Muscle of leg (tissue), 11 donors: ENCODE measurements around the gene PRRG4. TPM values are rescaled to one million over a fixed set of nuclear protein-coding genes. Genes with fewer than 3 reads are reported as not detected.
A peak's percentile ranks its signal among the peaks of the same experiment; 100 is the strongest.
"Not testable (repeated sequence)": the region's sequence is repeated elsewhere in the genome, so short reads cannot be mapped to it uniquely, and the experiment has no call there.

ENCODE experiments used
- DNase-seq: peaks from one replicate; pipeline ENCODE4 v3.0.0; 2013
- H3K27ac ChIP-seq: one replicate; pipeline ENCODE4 v1.5.1; 2013; ENCODE audit warnings: mild to moderate bottlenecking, low read length, control low read depth
- H3K27me3 ChIP-seq: one replicate; pipeline ENCODE4 v1.6.1; 2013; ENCODE audit warnings: low read length; ENCODE audit not compliant: control insufficient read depth, insufficient read depth
- H3K36me3 ChIP-seq: one replicate; pipeline ENCODE4 v1.6.1; 2013; ENCODE audit warnings: low read length; ENCODE audit not compliant: control insufficient read depth, insufficient read depth
- H3K4me1 ChIP-seq: one replicate; pipeline ENCODE4 v1.6.1; 2013; ENCODE audit warnings: low read length; ENCODE audit not compliant: control insufficient read depth, insufficient read depth
- H3K4me3 ChIP-seq: one replicate; pipeline ENCODE4 v1.5.1; 2013; ENCODE audit warnings: low read length, control low read depth
- H3K9me3 ChIP-seq: replicated peaks from 2 replicates; pipeline ENCODE4 v1.6.1; 2013; ENCODE audit warnings: low read depth, low read length; ENCODE audit not compliant: control insufficient read depth
- WGBS: methylation state at CpG from one replicate; pipeline ENCODE4 v1.1.5; 2013; ENCODE audit warnings: missing lambda C conversion rate; ENCODE audit not compliant: insufficient coverage; 5-methylcytosine and 5-hydroxymethylcytosine counted together
- polyA plus RNA-seq, 8 donors: library from polyadenylated mRNA; unstranded; fragments of 120-200 nt; gene quantifications; one replicate each; pipeline versions ENCODE4 v1.2.1 to v1.2.3, GENCODE V29; 2013; ENCODE audit warnings: inconsistent platforms in 1 of 8, low replicate concordance in 1 of 8; ENCODE audit not compliant: insufficient read length in 8 of 8, insufficient read depth in 1 of 8
- total RNA-seq: library from RNA; stranded (reverse); fragments of 120-200 nt; gene quantifications from one replicate; pipeline ENCODE4 v1.2.4, GENCODE V29; 2013

PRRG4 gene
- total and polyA plus RNA-seq, 9 donors = 0.08 to 3.0 (median 0.20) TPM

DNA sequence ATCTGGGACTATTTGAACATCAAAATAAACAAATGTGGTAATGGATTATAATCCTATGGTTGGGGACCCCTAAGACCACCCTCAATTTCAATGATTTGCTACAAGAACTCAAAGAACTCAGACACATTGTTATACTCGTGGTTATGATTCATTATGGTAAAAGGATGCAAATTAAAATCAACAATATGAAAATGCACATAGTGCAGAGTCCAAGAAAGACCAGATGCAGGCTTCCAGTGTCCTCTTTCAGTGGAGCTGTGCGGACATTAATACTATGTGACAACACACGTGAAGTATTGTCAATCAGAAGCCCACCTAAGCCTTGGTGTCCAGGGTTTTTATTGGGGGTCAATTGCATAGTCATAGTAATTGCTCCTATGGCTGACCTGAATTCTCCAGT lies 53.7 kb downstream of the PRRG4 start:
- H3K27ac ChIP-seq = no peak overlapping the region
- no peaks in the 10 kb centered on the region for H3K4me1 ChIP-seq
- DNase-seq = no peak
- H3K36me3 ChIP-seq = no peaks in the 10 kb centered on the region
- H3K9me3 ChIP-seq = no peaks in the 10 kb centered on the region
- no peak overlapping the region for H3K4me3 ChIP-seq
- 50% methylated on average over 2 of the region's 3 CpGs for WGBS
- no peaks in the 10 kb centered on the region for H3K27me3 ChIP-seq

DNA sequence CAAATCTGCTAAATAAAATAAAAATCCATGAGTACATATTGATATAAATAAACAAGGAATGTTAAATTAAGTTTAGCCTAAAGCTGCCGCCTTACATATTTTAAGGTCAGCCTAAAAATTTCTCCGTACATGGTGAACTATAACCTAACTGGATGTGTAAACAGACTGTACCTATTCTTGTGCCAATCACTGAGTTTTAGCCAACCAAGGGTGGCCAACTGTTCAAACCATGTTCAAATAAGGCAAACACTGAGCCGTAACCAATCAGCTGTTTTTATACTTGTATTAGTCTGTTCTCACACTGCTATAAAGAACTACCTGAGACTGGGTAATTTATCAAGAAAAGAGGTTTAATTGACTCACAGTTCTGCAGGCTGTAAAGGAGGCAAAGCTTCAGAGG lies 54.3 kb downstream of the PRRG4 start:
- WGBS = 90% methylated on average over 2 of the region's 3 CpGs
- H3K36me3 ChIP-seq = no peaks in the 10 kb centered on the region
- no peaks in the 10 kb centered on the region for H3K27me3 ChIP-seq
- no peak overlapping the region for H3K27ac ChIP-seq
- no peak for DNase-seq
- no peaks in the 10 kb centered on the region for H3K9me3 ChIP-seq
- H3K4me3 ChIP-seq = no peak overlapping the region
- H3K4me1 ChIP-seq = no peaks in the 10 kb centered on the region

DNA sequence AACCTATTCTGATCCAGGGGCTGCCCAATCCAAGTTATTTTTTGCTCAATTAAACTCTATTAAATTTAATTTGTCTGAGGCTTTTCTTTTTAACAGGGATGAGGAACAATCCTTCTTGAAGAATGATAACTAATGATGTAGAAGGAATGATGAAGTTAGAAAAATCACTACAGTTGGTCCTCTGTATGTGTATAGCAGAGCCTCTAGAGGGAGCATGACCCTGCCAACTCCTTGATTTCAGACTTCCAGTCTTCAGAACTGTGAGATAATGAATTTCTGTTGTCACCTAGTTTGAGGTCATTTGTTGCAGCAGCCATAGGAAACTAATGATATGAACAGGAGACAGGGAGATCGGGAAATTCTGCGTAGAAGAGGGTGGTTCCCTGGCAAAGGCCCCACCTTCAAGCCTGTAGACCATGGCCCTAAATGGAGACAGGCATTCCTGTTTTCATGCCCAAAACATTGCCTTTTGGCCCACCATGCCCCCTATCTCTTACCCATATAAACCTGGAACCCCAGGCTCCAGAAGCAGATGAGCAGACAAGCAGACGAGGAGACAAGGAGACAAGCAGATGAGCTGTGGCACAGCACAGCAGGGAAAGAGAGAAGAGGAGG lies 55.1 kb downstream of the PRRG4 start:
- Histone ChIP-seq H3K4me1 (no peaks in the 10 kb centered on the region), H3K27ac (no peak overlapping the region), H3K4me3 (no peak overlapping the region), H3K9me3 (no peaks in the 10 kb centered on the region), H3K36me3 (no peaks in the 10 kb centered on the region), H3K27me3 (no peaks in the 10 kb centered on the region)
- DNase-seq = peak; percentile 6
- WGBS = 91% methylated on average over 3 of the region's 3 CpGs

DNA sequence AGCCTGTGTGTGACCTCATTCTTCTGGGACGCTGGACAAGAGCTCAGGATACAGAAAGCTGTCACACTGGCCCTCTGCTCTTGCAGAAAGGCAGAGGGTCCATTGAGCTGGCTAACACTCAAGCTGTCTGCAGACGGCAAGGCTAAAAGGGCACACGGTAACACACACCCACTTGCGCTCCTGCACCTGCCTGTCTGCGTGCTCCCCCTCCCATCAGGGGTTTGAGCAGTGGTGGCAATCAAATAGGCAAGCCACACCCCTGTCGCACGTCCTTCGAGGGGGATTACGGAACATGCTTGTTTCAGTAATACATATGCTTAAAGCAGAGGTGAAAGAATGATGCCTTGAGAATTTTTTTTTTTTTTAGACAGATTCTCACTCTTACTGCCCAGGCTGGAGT lies 55.8 kb downstream of the PRRG4 start:
- no peak overlapping the region for H3K27ac ChIP-seq
- no peaks in the 10 kb centered on the region for H3K36me3 ChIP-seq
- H3K4me1 ChIP-seq = no peaks in the 10 kb centered on the region
- no peak for DNase-seq
- WGBS = 83% methylated on average over 3 of the region's 9 CpGs
- no peaks in the 10 kb centered on the region for H3K9me3 ChIP-seq
- no peak overlapping the region for H3K4me3 ChIP-seq
- no peaks in the 10 kb centered on the region for H3K27me3 ChIP-seq

DNA sequence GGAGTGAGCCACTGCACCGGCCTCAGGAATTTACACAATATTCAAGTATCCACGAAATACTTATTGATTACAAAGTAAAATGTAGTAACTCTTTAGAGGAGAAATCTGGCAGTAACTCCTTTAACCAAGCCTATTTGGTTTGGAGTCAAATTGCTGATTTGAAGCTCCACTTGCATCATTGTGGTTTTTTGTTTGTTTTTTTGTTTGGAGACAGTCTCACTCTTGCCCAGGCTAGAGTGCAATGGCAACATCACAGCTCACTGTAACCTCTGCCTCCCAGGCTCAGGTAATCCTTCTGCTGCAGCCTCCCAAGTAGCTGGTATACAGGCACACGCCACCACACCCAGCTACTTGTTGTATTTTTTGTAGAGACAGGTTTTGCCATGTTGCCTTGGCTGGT lies 56.5 kb downstream of the PRRG4 start:
- WGBS = no CpG with 5 or more reads among the region's 3 CpGs
- no peaks in the 10 kb centered on the region for H3K9me3 ChIP-seq
- DNase-seq = no peak
- no peak overlapping the region for H3K4me3 ChIP-seq
- H3K27ac ChIP-seq = no peak overlapping the region
- no peaks in the 10 kb centered on the region for H3K36me3 ChIP-seq
- peaks cover under 1% of the 10 kb centered on the region for H3K4me1 ChIP-seq
- no peaks in the 10 kb centered on the region for H3K27me3 ChIP-seq

DNA sequence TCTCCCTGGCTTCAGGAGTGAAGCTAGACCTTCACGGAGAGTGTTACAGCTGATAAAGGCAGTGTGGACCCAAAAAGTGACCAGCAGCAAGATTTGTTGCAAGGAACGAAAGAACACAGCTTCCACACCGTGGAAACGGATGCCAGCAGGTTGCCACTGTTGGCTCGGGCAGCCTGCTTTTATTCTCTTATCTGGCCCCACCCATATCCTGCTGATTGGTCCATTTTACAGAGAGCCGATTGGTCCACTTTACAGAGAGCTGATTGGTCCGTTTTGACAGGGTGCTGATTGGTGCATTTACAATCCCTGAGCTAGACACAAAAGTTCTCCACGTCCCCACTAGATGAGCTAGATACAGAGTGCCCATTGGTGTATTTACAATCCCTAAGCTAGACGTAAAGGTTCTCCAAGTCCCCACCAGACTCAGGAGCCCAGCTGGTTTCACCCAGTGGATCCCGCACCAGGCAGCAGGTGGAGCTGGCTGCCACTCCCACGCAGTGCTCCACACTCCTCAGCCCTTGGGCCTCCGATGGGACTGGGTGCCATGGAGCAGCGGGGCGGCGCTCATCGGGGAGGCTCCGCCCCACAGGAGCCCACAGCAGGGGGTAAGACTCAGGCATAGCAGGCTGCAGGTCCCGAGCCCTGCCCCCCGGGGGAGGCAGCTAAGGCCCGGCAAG lies 58.1 kb downstream of the PRRG4 start:
- not testable (repeated sequence) for H3K27me3 ChIP-seq, H3K36me3 ChIP-seq, H3K4me1 ChIP-seq, H3K4me3 ChIP-seq, H3K27ac ChIP-seq, H3K9me3 ChIP-seq, DNase-seq
- 90% methylated on average over 17 of the region's 20 CpGs for WGBS

DNA sequence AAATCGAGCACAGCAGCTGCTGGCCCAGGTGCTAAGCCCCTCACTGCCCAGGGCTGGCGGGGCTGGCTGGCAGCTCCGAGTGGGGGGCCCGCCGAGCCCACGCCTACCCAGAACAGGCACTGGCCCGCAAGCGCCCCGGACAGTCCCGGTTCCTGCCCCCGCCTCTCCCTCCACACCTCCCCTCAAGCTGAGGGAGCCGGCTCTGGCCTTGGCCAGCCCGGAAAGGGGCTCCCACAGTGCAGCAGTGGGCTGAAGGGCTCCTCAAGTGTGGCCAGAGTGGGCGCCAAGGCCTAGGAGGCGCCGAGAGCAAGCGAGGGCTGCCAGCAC lies 58.6 kb downstream of the PRRG4 start:
- not testable (repeated sequence) for H3K27me3 ChIP-seq, H3K4me3 ChIP-seq, H3K9me3 ChIP-seq, H3K27ac ChIP-seq, H3K36me3 ChIP-seq, H3K4me1 ChIP-seq, DNase-seq
- 94% methylated on average over 11 of the region's 17 CpGs for WGBS

DNA sequence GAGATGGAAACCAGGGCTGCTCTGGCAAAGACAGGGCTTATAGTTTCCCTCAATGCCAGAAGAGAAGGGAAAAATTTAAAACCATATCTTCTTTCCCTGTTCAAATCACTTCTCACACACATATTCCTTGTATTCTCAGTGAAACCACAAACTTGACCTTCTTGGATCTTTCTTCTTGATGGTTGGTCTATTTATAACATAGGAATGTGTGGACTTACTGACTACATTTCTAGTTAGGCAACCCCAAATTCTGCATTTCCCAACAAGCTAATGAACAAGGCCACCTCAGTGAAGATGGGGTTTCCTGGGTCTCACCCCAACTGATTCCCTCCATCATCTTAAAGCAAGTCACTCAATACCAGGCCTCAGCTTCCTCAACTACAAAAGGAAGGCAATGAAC lies 59.1 kb downstream of the PRRG4 start:
- DNase-seq = no peak
- Histone ChIP-seq H3K4me3 (no peak overlapping the region), H3K27me3 (no peaks in the 10 kb centered on the region), H3K27ac (no peak overlapping the region), H3K4me1 (peaks cover 3% of the 10 kb centered on the region), H3K36me3 (no peaks in the 10 kb centered on the region), H3K9me3 (no peaks in the 10 kb centered on the region)

DNA sequence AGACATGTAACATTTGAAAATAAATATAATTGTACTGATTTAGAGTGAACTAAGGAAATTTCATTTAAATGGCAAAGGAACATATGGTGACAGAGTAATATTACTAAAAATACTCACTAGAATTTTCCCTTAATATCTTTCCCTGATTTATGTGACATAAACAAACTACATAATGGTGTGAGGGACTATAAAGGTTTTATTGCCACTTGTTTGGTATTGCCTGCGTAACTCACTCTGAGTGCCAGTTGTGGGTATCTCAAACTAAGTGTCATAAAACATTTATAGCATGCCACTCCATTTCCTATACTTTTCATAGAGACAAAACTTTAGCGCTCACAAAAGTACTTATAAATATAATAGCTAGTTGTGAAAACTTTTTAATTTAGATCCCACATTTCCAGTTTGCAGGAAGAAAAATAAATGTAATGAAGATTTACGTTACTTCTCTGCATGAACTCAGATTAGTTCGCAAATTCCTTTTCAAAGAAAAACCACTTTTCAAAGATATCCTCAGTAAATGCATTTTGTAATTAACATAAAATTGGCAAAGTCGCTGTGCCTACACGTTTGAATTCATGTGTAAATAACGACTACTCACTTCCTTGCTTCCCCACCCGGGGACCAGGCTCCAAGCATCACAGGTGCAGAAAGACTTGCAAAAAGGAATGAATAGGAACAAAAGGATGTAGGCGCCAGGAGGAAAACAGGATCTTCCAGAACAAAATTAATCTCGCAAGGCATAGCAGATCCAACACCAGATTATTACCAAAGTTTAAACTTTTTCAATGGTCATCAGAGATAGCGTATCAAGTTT lies 61.3 kb downstream of the PRRG4 start:
- DNase-seq = peak; percentile 7
- no peaks in the 10 kb centered on the region for H3K36me3 ChIP-seq
- peaks cover 8% of the 10 kb centered on the region for H3K4me1 ChIP-seq
- no CpG with 5 or more reads among the region's 11 CpGs for WGBS
- H3K4me3 ChIP-seq = no peak overlapping the region
- no peak overlapping the region for H3K27ac ChIP-seq
- no peaks in the 10 kb centered on the region for H3K27me3 ChIP-seq
- no peaks in the 10 kb centered on the region for H3K9me3 ChIP-seq

DNA sequence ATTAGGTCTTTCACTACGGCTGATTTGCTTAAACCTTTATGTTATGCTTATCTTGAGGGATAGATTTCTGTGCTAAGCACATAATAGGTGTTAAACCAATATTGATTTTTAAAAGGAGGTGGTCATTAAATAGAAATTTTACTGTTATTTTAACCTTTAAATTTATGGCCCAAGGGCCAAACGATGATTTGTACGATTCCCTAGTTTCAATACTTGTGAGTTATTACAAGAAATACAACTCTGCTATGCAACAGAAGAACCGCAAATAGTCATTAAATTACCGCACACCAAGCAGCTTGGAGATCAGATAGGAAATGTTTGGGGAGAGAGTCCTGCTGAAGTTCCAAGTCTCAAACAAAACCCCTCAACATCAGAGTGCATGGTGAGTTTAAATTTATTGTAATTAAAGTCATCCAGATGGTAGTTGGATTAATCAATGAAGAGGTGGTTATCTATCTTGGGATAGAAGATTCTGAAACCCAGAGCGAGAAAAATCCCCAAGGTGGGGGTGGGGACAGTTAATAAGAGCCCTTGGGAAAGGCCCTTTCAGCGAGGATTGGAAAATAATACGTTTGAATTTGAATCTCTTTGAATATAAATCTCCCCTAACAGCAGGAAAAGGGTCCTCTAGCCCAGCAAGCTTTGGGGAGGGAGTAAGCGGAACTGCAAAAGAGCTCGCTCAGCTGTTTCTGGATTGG lies 62.1 kb downstream of the PRRG4 start:
- WGBS = 6% methylated on average over 3 of the region's 10 CpGs
- H3K4me1 ChIP-seq = peaks cover 8% of the 10 kb centered on the region
- no peaks in the 10 kb centered on the region for H3K27me3 ChIP-seq

More for the DNA sequence above, 62.1 kb downstream of the PRRG4 start:
- DNase-seq = peak; percentile 79
- Histone ChIP-seq H3K4me3 (peak overlapping the region; percentile 71), H3K27ac (peak overlapping the region; percentile 94), H3K36me3 (no peaks in the 10 kb centered on the region), H3K9me3 (no peaks in the 10 kb centered on the region)
